Activated naive CD4-positive, alpha-beta T cell treated with anti-CD3 and anti-CD28 coated beads, Interleukin-2, amount 50 U/mL, for 16 hours (primary cell): Measurements from ENCODE around the gene SUPV3L1.
A peak's percentile ranks its signal among the peaks of the same experiment; 100 is the strongest.
"Not testable (repeated sequence)": the region's sequence is repeated elsewhere in the genome, so short reads cannot be mapped to it uniquely, and the experiment has no call there.

Source experiments
- DNase-seq: peaks from one replicate; pipeline ENCODE4 v3.0.0-alpha.2; 2020

The SUPV3L1 gene

DNA sequence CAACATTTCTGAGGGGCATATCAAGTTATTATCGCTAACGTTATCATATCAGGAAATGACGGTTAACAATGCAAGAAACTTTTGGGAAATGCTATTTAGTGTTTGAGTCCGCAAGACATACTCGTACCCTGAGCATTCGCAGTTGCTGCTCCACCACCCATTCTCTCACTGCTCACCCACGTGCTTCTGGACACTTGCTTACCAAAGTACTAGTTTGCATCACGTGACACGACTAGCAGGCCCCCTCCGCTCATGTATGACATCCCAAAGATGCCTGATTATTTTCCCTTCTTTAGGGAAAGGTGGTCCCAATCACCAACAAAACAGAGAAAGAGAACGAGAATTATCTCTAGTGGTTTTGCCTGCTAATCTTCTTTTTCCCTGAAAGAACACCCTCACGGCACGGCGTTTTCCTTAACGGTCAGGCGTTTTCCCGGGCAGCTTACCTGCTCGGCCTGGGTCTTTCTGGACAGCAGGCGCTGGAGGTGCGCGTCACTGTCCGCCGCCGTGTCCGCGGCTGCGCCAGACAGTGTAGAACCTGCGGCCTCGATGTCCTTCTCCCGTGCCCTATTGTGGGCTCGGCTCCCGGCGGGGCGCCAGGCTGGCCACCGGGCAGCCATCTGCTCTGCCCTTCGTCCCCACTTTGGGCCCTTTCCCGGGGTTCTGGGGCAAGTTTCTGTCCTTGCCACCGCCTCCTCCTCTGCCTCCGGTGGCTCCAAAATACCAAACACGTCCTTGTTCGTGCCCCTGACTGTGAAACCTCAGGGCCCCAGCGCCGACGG, at the start of gene SUPV3L1:
Gene SUPV3L1 (plus strand): TSS at position 492 of the 782 bp plus-strand sequence. CDS start 58 bp downstream, at position 550.
- peak; percentile 87 for DNase-seq

DNA sequence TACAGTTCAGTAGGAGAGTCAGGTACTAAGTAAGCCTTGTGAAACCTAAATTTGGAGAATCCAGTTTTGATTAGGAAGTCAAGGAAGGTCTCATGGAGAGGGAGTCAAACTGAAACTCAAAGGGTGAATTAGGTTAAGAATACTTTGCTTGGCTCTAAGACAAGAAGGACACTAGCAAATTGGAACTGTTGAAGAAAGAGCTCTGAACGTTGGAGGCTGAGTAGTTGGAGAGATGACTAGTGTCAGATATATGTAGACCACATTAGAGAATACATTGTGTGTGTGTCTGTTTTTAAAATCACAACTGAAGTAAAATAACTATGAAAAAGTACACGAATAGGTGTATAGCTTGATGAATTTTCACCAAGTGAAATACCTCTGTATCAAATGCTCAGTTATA, 49.8 kb upstream of the SUPV3L1 start:
- DNase-seq: no peak

DNA sequence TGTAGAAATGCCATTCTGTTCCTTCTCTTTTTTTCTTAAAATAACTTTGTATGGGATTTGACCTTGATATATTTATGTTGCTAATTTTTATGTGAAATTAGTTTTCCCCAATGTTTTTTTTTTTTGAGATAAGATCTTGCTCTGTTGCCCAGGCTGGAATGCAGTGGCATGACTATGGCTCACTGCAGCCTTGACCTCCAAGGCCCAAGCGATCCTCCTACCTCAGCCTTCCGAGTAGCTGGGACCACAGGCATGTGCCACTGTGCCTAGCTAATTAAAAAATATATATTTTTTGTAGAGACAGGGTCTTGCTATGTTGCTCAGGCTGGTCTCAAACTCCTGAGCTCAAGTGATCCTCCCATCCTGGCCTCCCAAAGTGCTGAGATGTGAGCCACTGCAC, 40.1 kb upstream of the SUPV3L1 start:
- DNase-seq: no peak

DNA sequence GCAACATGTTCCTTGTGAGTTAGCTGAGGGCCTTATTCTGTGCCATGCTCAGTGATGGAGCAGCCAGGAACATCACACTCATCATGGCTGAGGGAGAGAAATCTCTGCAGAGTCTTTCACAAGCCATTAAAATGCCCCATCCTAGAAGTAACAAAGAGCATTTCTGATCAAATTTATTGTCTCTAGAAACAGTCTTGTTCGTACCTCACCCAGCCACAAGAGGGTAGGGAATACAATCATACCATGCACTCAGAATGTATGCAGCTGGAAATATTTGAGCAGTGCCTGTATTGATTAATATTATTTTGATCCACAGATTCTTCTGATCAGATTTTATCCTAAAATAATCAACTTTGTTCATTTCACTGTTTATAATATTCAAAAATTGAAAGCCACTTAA, 38.7 kb upstream of the SUPV3L1 start:
- no peak for DNase-seq

DNA sequence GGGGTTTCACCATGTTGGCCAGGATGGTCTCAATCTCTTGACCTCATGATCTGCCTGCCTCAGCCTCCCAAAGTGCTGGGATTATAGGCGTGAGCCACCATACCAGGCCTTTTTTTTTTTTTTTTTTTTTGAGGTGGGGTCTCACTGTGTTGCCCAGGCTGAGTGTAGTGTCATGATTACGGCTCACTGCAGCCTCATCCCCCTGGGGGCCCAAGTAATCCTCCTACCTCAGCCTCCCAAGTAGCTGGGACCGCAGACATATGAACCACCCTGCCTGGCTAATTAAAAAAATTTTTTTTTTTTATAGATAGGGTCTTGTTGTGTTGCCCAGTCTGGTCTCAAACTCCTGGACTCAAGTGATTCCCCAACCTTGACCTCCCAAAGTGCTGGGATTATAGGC, 38.0 kb upstream of the SUPV3L1 start:
- not testable (repeated sequence) for DNase-seq

DNA sequence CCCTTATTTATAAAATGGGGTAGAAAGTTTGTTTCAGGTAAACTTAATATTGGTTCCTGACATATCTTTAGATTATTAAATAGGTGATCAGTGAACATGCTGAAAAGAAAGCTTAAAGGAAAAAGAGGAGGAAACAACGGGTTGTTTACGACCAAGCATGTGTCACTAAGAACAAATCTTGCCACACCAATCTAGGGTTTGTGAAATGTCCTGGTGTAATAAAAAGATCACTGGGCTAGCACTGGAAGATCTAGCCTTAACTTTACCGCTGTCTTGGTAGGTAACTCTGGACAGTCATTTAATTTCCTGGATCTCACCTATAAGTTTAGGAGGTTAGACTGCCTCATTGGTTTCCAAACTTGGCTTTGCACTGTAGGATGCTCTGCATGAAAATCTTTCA, 37.1 kb upstream of the SUPV3L1 start:
- DNase-seq: no peak

DNA sequence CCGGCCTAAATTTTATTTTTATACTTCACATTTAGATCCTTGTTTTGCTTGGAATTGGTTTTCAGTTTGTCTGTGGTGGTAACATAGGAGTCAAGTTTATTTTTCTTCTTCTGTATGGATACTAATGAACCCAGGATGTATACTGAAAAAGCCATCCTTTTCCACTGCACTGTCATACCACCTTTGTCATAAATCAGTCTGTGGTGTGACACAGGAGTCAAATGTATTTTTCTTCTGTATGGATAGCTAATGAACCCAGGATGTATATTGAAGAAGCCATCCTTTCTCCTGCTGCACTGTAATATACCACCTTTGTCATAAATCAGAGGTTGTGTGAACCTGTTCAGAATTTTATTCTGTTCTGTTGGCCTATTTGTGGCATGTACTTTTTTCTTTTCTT, 34.7 kb upstream of the SUPV3L1 start:
- no peak for DNase-seq

DNA sequence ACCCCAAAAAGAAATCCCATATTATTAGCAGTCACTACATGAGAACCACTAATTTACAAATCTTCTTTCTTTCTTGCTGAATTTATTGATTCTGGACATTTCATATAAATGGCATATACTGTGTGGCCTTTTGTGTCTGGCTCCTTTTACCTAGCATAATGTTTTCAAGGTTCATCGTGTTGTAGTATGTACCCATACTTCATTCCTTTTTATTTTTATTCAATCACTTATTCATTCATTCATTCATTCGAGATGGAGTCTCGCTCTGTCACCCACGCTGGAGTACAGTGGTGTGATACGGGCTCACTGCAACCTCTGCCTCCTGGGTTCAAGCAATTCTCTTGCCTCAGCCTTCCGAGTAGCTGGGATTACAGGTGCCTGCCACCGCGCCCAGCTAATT, 34.2 kb upstream of the SUPV3L1 start:
- DNase-seq: no peak

DNA sequence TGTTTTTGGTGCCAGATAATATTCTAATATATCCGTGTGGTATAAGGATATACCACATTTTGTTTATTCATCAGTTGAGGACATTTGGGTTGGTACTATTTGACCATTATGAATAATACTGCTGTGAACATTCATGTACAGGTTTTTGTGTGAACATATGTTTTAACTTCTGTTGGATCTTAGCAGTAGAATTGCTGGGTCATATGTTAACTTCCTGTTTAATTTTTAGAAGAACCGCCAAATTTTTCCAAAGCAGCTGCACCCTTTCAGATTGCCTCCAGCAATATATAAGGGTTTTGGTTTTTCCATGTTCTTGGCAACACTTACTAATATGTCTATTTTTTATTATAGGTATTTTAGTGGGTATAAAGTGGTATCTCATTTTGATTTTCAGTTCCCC, 33.3 kb upstream of the SUPV3L1 start:
- DNase-seq: no peak

DNA sequence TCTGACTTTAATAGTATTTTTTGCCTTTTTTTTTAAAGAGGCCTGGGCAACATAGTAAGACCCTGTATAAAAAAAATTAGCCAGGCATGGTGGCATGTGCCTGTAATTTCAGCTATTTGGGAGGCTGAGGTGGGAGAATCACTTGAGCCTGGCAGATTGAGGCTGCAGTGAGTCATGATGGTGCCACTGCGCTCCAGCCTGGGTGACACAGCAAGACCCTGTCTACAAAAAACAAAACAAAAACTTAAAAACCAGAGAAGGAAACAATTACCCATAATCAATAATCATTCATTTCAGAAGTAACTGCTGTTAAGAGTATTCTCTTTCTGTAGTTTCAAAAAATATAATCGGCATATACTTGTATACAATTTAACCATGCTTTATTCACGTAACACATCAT, 28.1 kb upstream of the SUPV3L1 start:
- no peak for DNase-seq

DNA sequence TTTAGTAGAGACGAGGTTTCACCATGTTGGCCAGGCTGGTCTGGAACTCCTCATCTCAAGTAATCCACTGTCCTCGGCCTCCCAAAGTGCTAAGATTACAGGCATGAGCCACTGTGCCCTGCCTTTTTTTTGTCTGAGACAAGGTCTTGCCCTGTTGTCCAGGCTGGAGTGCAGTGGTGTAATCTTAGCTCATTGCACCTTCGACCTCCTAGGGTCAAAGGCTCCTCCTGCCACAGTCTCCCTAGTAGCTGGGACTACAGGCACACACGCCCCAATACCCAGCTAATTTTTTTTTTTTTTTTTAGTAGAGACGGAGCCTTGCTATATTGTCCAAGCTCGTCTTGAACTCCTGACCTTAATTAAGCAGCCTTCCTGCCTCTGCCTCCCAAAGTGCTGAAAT, 26.8 kb upstream of the SUPV3L1 start:
- no peak for DNase-seq

DNA sequence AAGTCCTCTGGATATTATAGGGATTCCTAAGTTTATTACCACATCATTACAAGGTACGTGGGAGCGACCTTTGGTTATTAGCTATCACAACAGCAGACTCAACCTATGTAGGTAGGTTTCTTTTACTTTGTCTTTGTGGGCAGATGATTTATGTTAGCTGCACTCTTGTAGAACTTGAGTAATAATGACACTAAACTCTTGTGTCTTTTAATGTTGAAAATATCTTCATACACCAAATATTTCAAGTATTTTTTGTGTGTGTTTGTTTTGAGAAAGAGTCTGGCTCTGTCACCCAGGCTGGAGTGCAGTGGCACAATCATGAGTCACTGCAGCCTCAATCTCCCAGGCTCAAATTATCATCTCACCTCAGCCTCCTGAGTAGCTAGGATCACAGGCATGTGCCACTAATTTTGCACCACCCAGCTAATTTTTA, 19.2 kb upstream of the SUPV3L1 start:
- no peak for DNase-seq

DNA sequence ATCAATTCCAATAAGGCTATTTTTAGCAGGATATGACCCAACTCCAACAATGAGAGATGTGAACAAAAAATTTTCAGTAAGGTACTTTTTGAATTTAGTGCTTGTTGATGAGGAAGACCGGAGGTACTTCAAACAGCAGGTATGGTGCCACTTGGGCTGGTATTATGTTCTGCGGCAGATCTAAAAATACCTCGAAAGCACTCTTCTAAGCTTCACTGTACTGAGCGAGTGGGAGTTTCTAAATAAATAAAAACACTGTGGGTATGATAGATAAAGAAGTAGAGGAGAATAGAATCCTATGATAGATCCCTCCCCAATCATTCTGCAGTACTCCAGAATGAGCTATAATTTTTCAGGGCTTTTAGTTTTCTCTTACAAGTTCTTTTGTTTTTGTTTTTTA, 11.5 kb upstream of the SUPV3L1 start:
- DNase-seq: no peak

DNA sequence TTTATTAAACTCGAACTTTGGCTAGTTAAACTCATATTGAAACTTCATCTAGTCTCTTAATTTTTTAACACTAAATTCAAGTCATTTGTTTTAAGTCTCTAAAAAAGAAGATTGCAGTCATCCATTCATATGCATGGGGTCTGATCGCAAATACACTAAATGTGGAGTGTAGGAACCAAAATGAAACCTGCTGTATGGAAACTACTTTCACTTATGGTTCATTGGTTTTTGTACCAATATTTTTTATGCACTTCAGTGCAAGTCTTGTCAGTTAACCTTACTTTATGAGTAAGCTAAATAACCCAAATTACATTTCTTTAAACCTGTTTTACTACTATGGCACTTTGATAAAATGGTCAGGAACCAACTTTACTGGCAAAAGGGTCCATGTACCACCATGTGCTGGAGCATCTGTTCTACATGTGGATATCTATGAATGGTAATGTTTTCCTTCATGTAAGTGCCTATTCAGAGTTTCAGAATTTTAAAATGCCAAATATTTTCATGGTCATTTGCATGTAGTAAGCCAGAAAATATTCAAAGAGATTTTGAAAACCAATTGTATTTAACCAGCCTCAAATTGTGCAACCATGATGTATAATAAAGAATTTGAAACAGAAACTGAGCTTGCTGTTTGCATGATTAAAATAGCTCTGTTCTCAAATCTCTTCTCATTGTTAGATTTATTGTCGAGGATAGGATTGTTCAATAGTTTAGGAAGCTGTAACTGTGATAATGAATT, 7.6 kb upstream of the SUPV3L1 start:
- DNase-seq: no peak

DNA sequence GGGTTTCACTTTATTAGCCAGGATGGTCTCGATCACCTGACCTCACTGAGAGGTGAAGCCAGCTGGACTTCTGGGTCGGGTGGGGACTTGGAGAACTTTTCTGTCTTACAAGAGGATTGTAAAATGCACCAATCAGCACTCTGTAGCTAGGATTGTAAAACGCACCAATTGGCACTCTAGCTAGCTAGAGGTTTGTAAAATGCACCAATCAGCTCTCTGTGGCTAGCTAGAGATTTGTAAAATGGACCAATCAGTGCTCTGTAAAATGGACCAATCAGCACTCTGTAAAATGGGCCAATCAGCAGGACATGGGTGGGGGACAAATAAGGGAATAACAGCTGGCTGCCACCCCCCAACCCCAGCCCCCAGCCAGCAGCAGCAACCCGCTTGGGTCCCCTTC, 4.7 kb upstream of the SUPV3L1 start:
- DNase-seq: not testable (repeated sequence)

DNA sequence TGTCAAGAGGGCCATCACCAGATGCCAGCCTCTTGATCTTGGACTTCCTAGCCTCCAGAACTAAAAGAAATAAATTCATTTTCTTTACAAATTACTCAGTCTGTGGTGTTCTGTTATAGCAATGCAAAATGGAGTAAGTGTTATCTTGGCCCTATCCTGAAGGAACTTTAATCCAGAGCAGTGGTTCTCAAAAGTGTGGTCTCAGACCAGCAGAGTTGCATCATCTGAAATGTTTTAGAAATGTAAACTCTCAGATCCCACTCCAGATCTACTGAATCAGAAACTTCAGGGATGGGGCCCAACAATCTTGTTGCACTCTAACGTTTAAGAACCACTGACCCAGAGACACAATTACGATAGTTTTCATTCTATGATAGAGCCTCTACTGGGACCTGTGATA, 3.2 kb upstream of the SUPV3L1 start:
- no peak for DNase-seq

DNA sequence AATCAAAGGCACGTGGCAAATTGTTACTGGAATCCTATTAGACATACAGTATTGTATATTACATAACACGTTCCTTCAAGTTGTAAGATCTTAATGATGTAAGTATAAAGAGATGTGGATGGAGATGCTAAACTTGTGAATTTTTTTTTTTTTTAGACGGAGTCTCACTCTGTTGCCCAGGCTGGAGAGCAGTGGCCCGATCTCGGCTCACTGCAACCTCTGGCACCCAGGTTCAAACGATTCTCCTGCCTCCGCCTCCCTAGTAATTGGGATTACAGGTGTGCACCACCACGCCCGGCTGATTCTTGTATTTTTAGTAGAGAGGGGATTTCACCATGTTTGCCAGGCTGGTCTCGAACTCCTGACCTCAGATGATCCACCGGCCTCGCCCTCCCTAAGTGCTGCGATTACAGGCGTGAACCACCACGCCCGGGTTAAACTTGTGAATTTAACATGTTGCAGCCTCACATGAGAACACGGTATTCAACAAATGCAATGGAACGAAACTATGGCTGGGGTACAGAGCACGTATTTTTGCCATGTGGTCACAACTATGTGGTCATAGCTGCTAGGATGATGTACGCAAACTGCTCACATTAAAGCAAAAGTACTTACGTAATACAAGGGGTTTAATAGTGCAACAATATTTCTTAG, 818 bp upstream of the SUPV3L1 start:
- peak; percentile 17 for DNase-seq

DNA sequence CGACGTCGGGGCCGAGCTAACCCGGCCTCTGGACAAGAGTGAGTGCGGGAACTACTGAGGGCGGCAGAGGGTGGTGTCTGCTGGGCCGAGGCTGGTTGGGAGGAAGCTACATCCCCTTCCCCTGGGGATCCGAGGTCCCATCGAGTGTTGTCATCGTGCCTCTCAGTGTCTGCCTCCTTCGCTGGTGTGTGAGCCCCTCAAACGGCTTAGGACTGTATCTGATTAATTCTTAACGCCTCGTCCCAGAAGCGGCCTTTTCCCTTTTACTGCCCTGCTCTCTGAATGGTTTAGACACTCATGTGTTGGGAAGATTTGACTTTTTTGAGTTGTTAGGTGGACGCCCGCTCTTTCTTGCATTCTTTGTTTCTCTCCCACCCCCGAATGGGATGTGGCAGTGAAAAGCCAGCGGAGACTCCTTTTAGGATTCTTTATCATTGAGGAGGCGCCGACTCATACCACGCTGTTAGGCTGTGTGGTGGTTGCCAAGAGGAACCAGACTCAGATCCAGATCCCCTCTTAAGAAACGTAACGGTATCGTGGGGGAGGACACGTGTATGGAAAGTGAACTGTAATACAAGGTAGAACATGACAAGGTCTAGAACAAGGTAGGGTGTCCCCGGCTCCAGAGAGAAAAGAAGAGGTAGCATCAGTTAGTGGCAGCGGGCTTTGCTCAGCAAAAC, 631 bp downstream of the SUPV3L1 start:
- peak; percentile 33 for DNase-seq

DNA sequence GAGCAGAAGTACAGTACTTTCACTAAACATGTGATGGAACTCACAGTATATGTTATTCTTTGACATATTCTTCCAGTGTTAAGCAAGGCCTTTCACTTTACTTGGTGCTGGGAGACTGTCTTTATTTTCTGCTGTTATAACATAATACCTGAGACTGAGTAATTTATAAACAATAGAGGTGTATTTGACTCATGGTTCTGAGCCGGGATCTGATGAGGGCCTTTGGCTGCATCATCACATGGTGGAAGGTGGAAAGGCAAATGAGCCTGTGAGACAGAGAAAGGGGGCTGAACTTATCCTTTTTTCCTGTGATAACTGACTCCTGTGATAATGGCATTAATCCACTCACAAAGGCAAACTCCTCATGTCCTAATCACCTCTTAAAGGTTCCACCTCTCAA, 1.4 kb downstream of the SUPV3L1 start:
- no peak for DNase-seq

DNA sequence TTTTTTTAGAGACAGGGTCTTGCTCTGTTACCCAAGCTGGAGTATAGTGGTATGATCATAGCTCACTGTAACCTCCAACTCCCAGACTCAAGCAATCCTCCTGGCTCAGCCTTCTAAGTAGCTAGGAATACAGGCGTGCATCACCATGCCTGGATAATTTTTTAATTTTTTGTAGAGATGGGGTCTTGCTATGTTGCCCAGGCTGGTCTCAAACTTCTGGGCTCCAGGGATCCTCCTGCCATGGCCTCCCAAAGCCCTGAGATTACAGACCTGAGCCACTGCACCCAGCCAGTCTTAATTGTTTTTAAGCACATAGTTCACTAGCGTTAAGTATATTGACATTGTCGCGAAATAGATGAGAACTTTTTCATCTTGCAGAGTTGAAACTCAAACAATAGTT, 2.0 kb downstream of the SUPV3L1 start:
- DNase-seq: no peak

DNA sequence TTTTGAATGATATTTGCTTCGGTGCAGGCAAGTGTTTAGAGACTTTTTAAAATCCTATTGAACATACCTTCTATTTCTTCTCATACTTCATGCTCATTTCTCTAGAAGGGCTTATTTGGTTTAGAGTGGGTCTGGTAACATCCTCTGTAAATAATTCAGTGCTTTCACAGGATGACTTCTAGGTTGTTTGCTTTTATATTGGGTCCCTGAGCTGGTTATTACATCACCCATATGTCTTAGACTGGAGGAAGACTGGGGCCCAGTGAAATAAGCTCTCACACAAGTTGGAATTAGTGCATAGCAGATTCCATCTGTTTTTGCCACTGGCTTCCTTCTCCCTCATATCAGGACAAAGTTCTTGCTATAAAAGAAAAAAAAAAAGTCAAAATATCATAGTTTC, 6.5 kb downstream of the SUPV3L1 start:
- DNase-seq: no peak

DNA sequence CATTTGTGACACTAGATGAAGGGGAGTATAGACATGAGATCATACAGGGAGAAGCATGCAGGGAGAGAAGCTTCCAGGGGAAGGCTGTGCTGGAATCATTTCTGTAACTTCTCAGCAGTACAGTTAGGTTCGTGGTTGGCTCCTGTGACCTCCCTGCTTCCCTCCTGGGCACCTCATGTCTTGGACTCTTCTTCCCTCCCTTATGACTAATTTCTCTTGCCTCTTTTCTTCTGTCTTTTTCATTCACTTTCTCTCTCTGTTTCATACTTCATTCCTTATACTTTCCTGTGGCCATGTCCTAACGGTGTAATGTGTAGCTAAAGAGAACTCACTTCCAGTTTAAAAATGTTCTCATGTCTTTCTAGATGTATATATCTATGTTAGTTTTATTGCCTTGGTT, 21.0 kb downstream of the SUPV3L1 start:
- no peak for DNase-seq

DNA sequence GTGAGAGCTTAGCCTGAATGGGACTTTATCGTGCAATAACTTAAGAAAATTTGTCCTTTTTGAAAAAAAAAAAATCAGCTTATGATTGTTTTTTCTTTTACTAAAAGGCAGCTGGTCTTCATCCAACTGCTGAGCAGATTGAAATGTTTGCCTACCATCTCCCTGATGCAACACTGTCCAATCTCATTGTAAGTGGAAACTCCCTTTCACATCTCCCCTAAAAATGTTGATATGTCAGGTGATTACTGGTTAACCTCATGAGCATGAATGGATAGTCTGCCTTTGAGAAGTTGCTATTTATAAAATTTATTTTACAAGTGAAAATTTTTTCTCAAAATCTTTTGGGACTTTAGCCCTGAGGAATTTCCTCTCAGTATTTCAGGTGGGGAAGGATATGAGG, 22.3 kb downstream of the SUPV3L1 start:
- no peak for DNase-seq
